ENCODE results near the gene ENDOG. TPM values are rescaled to one million over a fixed set of nuclear protein-coding genes. Genes with fewer than 3 reads are reported as not detected.

The ENDOG gene
- total RNA-seq, 1 donor from 2014 or later = 17.8 TPM

GRCh38 chr9:128786681-128787601 is 31.4 kb upstream of the ENDOG start, which contains the start of gene TBC1D13:
Gene TBC1D13, plus strand, starts transcription at chr9:128787253. Its CDS starts 101 bp downstream, at chr9:128787354.
- Histone ChIP-seq H3K4me3 (ENCODE audit: insufficient read depth, low read depth, low read length) (peak within 1 kb of the TSS; percentile 89), H2AFZ (ENCODE audit: low read depth, low read length) (peak within 1 kb of the TSS; percentile 99), H3K27me3 (ENCODE audit: insufficient read depth, low read length) (no peaks in the 10 kb centered on the region), H3K79me2 (ENCODE audit: insufficient read depth, low read length) (peaks cover 22% of the 10 kb centered on the region), H3K9ac (ENCODE audit: low read length) (peak within 1 kb of the TSS; percentile 88), H3K4me1 (ENCODE audit: insufficient read depth, low read length) (peaks cover 6% of the 10 kb centered on the region), H3K27ac (ENCODE audit: low read depth, low read length) (peak within 1 kb of the TSS; percentile 59), H3K4me2 (ENCODE audit: low read length) (peak within 1 kb of the TSS; percentile 94), H4K20me1 (ENCODE audit: insufficient read depth, low read length) (no peaks in the 10 kb centered on the region), H3K9me3 (ENCODE audit: insufficient read depth, low read depth, low read length) (no peaks in the 10 kb centered on the region), H3K36me3 (ENCODE audit: insufficient read depth, low read length) (peaks cover 2% of the 10 kb centered on the region)
- H3K9me3 Mint-ChIP-seq (ENCODE audit: unreplicated experiment) = no peaks in the 10 kb centered on the region
- peak within 1 kb of the TSS; percentile 93 for H3K4me3 Mint-ChIP-seq (ENCODE audit: unreplicated experiment)
- H3K27ac Mint-ChIP-seq (ENCODE audit: unreplicated experiment) = peak within 1 kb of the TSS; percentile 91
- peaks cover 6% of the 10 kb centered on the region for H3K4me1 Mint-ChIP-seq (ENCODE audit: low read depth, unreplicated experiment)
- TF ChIP-seq EZH2 (IDR thresholded peaks at IDR 0.05; ENCODE audit: insufficient read depth, low read length) (no peak), CTCF (IDR thresholded peaks at IDR 0.05; ENCODE audit: insufficient read depth, low read depth, low read length) (no peak)
- H3K36me3 Mint-ChIP-seq (ENCODE audit: low read depth, unreplicated experiment) = peaks cover under 1% of the 10 kb centered on the region
- FAIRE-seq = no peak
- no peaks in the 10 kb centered on the region for H3K27me3 Mint-ChIP-seq (ENCODE audit: low read depth, unreplicated experiment)
- DNase-seq (ENCODE audit: low read depth) = peak; percentile 57

- peak overlapping the region; percentile 99 for H2AFZ ChIP-seq (ENCODE audit: low read depth, low read length)
Observed at GRCh38 chr9:128787659-128788058, 30.6 kb upstream of the ENDOG start.

More at GRCh38 chr9:128787659-128788058, 30.6 kb upstream of the ENDOG start:
- H3K79me2 ChIP-seq (ENCODE audit: insufficient read depth, low read length) = peaks cover 22% of the 10 kb centered on the region
- Mint-ChIP-seq H3K27me3 (ENCODE audit: low read depth, unreplicated experiment) (no peaks in the 10 kb centered on the region), H3K4me1 (ENCODE audit: low read depth, unreplicated experiment) (peaks cover 6% of the 10 kb centered on the region), H3K36me3 (ENCODE audit: low read depth, unreplicated experiment) (peaks cover 6% of the 10 kb centered on the region), H3K9me3 (ENCODE audit: unreplicated experiment) (no peaks in the 10 kb centered on the region), H3K27ac (ENCODE audit: unreplicated experiment) (peak overlapping the region; percentile 80), H3K4me3 (ENCODE audit: unreplicated experiment) (peak overlapping the region; percentile 93)
- no peak for TF ChIP-seq CTCF (IDR thresholded peaks at IDR 0.05; ENCODE audit: insufficient read depth, low read depth, low read length)
- no peaks in the 10 kb centered on the region for H3K27me3 ChIP-seq (ENCODE audit: insufficient read depth, low read length)
- FAIRE-seq (no peak), DNase-seq (ENCODE audit: low read depth) (no peak)
- peak overlapping the region; percentile 89 for H3K4me3 ChIP-seq (ENCODE audit: insufficient read depth, low read depth, low read length)
- peak overlapping the region; percentile 94 for H3K4me2 ChIP-seq (ENCODE audit: low read length)
- H4K20me1 ChIP-seq (ENCODE audit: insufficient read depth, low read length) = no peaks in the 10 kb centered on the region
- H3K27ac ChIP-seq (ENCODE audit: low read depth, low read length) = peak overlapping the region; percentile 59
- H3K36me3 ChIP-seq (ENCODE audit: insufficient read depth, low read length) = peaks cover 7% of the 10 kb centered on the region
- H3K9ac ChIP-seq (ENCODE audit: low read length) = peak overlapping the region; percentile 88
- peaks cover 6% of the 10 kb centered on the region for H3K4me1 ChIP-seq (ENCODE audit: insufficient read depth, low read length)
- H3K9me3 ChIP-seq (ENCODE audit: insufficient read depth, low read depth, low read length) = no peaks in the 10 kb centered on the region

All from astrocyte (in vitro differentiated cells and primary cell).